ENCODE measurements around the gene ENO2.

DNA sequence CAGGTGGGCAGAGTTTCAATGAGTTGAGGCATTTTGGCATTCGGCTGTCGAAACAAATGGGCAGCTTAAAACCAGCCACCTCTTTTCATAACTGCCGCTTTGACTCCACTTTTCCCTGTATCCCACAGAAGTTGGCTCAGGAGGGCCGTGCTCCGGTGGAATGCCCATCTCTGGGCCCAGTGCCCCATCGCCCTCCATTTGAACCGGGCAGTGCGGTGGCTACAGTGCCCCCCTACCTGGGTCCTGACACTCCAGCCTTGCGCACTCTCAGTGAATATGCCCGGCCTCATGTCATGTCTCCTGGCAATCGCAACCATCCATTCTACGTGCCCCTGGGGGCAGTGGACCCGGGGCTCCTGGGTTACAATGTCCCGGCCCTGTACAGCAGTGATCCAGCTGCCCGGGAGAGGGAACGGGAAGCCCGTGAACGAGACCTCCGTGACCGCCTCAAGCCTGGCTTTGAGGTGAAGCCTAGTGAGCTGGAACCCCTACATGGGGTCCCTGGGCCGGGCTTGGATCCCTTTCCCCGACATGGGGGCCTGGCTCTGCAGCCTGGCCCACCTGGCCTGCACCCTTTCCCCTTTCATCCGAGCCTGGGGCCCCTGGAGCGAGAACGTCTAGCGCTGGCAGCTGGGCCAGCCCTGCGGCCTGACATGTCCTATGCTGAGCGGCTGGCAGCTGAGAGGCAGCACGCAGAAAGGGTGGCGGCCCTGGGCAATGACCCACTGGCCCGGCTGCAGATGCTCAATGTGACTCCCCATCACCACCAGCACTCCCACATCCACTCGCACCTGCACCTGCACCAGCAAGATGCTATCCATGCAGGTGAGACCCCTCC lies 24.2 kb downstream of the ENO2 start:
- TF ChIP-seq YY1 (IDR thresholded peaks at IDR 0.05; ENCODE audit: low read depth) (no peak), EP300 (IDR thresholded peaks at IDR 0.05; ENCODE audit: borderline replicate concordance) (no peak), TAF1 (IDR thresholded peaks at IDR 0.05; ENCODE audit: low read depth) (no peak), EGR1 (IDR thresholded peaks at IDR 0.05) (no peak), TCF12 (IDR thresholded peaks at IDR 0.05; ENCODE audit: low read depth) (no peak)
